GM23338 (cell line): Measurements from ENCODE around the gene RTN4RL1.

Experiments
- CREB1 ChIP-seq: fragments of 250-450 bp; sonication (Bioruptor Pico); IDR thresholded peaks from 2 replicates; pipeline ENCODE4 v1.5.0; 2020; ENCODE audit warnings: low read depth, mild to moderate bottlenecking, moderate library complexity
- CTCF ChIP-seq, 2 experiments: fragments of 200-600 bp in 1 of 2; sonication (generic) in 1 of 2; conservative IDR thresholded peaks; 2 replicates each; pipeline versions ENCODE4 v1.5.1 to v1.6.1; 2016 to 2017; ENCODE audit warnings: antibody characterized with exemption in 2 of 2, low read depth in 2 of 2, mild to moderate bottlenecking in 2 of 2, moderate library complexity in 1 of 2
- ETS1 ChIP-seq: IDR thresholded peaks from 2 replicates; pipeline ENCODE4 v1.6.1; 2016; ENCODE audit warnings: antibody characterized with exemption
- EZH2 ChIP-seq: fragments of 200-600 bp; sonication (generic); IDR thresholded peaks from one replicate; pipeline ENCODE4 v1.8.0; 2017; ENCODE audit warnings: antibody characterized with exemption, mild to moderate bottlenecking, low read depth; ENCODE audit not compliant: unreplicated experiment
- EZH2phosphoT487 ChIP-seq: fragments of 200-600 bp; sonication (generic); IDR thresholded peaks from one replicate; pipeline ENCODE4 v1.8.1; 2018; ENCODE audit warnings: antibody characterized with exemption; ENCODE audit not compliant: unreplicated experiment
- JUNB ChIP-seq: IDR thresholded peaks from one replicate; pipeline ENCODE4 v1.6.1; 2016; ENCODE audit warnings: antibody characterized with exemption; ENCODE audit not compliant: unreplicated experiment
- NANOG ChIP-seq: IDR thresholded peaks from 2 replicates; pipeline ENCODE4 v1.6.1; 2016; ENCODE audit warnings: antibody characterized with exemption, borderline replicate concordance
- POLR2AphosphoS5 ChIP-seq: IDR thresholded peaks from 2 replicates; pipeline ENCODE4 v1.6.1; 2016; ENCODE audit warnings: antibody characterized with exemption, low read depth
- REST ChIP-seq: IDR thresholded peaks from one replicate; pipeline ENCODE4 v1.6.1; 2018; ENCODE audit warnings: antibody characterized with exemption; ENCODE audit not compliant: unreplicated experiment
- STAT1 ChIP-seq: IDR thresholded peaks from one replicate; pipeline ENCODE4 v1.6.1; 2016; ENCODE audit warnings: antibody characterized with exemption; ENCODE audit not compliant: unreplicated experiment
- ZNF114 ChIP-seq: fragments of 250-450 bp; sonication (Bioruptor Pico); IDR thresholded peaks from 2 replicates; pipeline ENCODE4 v1.5.0; 2020; ENCODE audit warnings: mild to moderate bottlenecking, moderate library complexity
- ZNF331 ChIP-seq: fragments of 250-450 bp; sonication (Bioruptor Pico); IDR thresholded peaks from 2 replicates; pipeline ENCODE4 v1.5.0; 2020; ENCODE audit warnings: low read depth, mild to moderate bottlenecking, moderate library complexity
- ZNF462 ChIP-seq: fragments of 250-450 bp; sonication (Bioruptor Pico); IDR thresholded peaks from 2 replicates; pipeline ENCODE4 v1.5.0; 2020; ENCODE audit warnings: mild to moderate bottlenecking, moderate library complexity

GRCh38 chr17:2041561-2042389, 16.6 kb upstream of the RTN4RL1 start, which contains the start of gene OVCA2:
- TF ChIP-seq CTCF (conservative IDR thresholded peaks at IDR 0.05; ENCODE audit: low read depth in 2 of 2) (peak; percentile 7 to 70; a peak in 2 of 4 replicates), STAT1 (no peak), REST (peak; percentile 13), EZH2 (no peak), POLR2AphosphoS5 (peak; percentile 66), ZNF331 (CRISPR knock-in tag) (no peak), ETS1 (peak; percentile 91), CREB1 (CRISPR knock-in tag) (peak; percentile 78), ZNF462 (no peak), EZH2phosphoT487 (no peak), JUNB (no peak), NANOG (no peak), ZNF114 (CRISPR knock-in tag) (no peak)
